Prostate gland (tissue), 2 donors: ENCODE results near the gene METTL27. TPM values are rescaled to one million over a fixed set of nuclear protein-coding genes. Genes with fewer than 3 reads are reported as not detected.
"Not testable (repeated sequence)": the region's sequence is repeated elsewhere in the genome, so short reads cannot be mapped to it uniquely, and the experiment has no call there.

Source experiments
- DNase-seq: peaks from one replicate; pipeline ENCODE4 v3.0.0-alpha.2; 2019; ENCODE audit warnings: low spot score
- H3K27ac ChIP-seq, 2 donors: fragments of 200-600 bp; sonication (generic); 2 replicates each; pipeline ENCODE4 v1.5.1; 2017 to 2019
- H3K27me3 ChIP-seq: fragments of 200-600 bp; sonication (generic); replicated peaks from 2 replicates; pipeline ENCODE4 v1.5.1; 2019; ENCODE audit not compliant: insufficient read depth
- H3K36me3 ChIP-seq, 2 donors: fragments of 200-600 bp; sonication (generic); 1 replicate in 1 of 2; 2 replicates in 1 of 2; pipeline versions ENCODE4 v1.5.1 to v1.8.1; 2017 to 2019
- H3K4me1 ChIP-seq: fragments of 200-600 bp; sonication (generic); replicated peaks from 2 replicates; pipeline ENCODE4 v1.5.1; 2019
- H3K4me3 ChIP-seq, 2 donors: fragments of 200-600 bp; sonication (generic); 2 replicates each; pipeline ENCODE4 v1.5.1; 2017 to 2019
- H3K9me3 ChIP-seq: fragments of 200-600 bp; sonication (generic); 2 replicates; pipeline ENCODE4 v1.5.1; 2017
- POLR2A ChIP-seq: fragments of 450-650 bp; IDR thresholded peaks from one replicate; pipeline ENCODE4 v1.6.1; 2016; ENCODE audit warnings: antibody characterized with exemption, mild to moderate bottlenecking
- POLR2AphosphoS5 ChIP-seq: sonication (generic); formaldehyde crosslinking; IDR thresholded peaks from one replicate; pipeline ENCODE4 v1.6.1; 2017; ENCODE audit warnings: antibody characterized with exemption
- WGBS: methylation state at CpG from one replicate; pipeline ENCODE4 v1.1.5; 2018; 5-methylcytosine and 5-hydroxymethylcytosine counted together
- intact Hi-C: fragments of 100-400 bp; cut with DNase I; formaldehyde crosslinking; loops from one replicate; pipeline ENCODE4 v1.14.2; 2022
- total RNA-seq, 2 donors: library from RNA; depleted of rRNA; stranded (reverse); fragments of >200 nt; gene quantifications; one replicate each; pipeline ENCODE4 v1.1.0, GENCODE V29; 2016
- TF ChIP-seq, protein P1 (sequence below), 4 experiments: fragments of 200-600 bp in 2 of 4; fragments of 450-650 bp in 2 of 4; sonication (generic) in 2 of 4; IDR thresholded peaks; 1 replicate in 3 of 4; 2 replicates in 1 of 4; pipeline ENCODE4 v1.5.1; 2016 to 2019; ENCODE audit warnings: antibody characterized with exemption in 4 of 4, mild to moderate bottlenecking in 2 of 4, moderate library complexity in 2 of 4

The METTL27 gene
- total RNA-seq, 2 donors from 2014 or later, result 5.9 to 19.8 TPM

GRCh38 chr7:73823873-73824592 lies 18.3 kb downstream of the METTL27 start:
- TF ChIP-seq POLR2AphosphoS5 (no peak), POLR2A (no peak)
- TF ChIP-seq, protein P1, sequence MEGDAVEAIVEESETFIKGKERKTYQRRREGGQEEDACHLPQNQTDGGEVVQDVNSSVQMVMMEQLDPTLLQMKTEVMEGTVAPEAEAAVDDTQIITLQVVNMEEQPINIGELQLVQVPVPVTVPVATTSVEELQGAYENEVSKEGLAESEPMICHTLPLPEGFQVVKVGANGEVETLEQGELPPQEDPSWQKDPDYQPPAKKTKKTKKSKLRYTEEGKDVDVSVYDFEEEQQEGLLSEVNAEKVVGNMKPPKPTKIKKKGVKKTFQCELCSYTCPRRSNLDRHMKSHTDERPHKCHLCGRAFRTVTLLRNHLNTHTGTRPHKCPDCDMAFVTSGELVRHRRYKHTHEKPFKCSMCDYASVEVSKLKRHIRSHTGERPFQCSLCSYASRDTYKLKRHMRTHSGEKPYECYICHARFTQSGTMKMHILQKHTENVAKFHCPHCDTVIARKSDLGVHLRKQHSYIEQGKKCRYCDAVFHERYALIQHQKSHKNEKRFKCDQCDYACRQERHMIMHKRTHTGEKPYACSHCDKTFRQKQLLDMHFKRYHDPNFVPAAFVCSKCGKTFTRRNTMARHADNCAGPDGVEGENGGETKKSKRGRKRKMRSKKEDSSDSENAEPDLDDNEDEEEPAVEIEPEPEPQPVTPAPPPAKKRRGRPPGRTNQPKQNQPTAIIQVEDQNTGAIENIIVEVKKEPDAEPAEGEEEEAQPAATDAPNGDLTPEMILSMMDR (IDR thresholded peaks at IDR 0.05), result no peak
- Histone ChIP-seq H3K9me3 (no peaks in the 10 kb centered on the region), H3K27ac (no peak overlapping the region), H3K27me3 (no peaks in the 10 kb centered on the region), H3K36me3 (no peaks in the 10 kb centered on the region), H3K4me1 (peaks cover 17% of the 10 kb centered on the region), H3K4me3 (no peak overlapping the region)
- no peak for DNase-seq
- intact Hi-C loops, result no loop called here
- WGBS, result 89% methylated on average over 11 of the region's 11 CpGs

DNA sequence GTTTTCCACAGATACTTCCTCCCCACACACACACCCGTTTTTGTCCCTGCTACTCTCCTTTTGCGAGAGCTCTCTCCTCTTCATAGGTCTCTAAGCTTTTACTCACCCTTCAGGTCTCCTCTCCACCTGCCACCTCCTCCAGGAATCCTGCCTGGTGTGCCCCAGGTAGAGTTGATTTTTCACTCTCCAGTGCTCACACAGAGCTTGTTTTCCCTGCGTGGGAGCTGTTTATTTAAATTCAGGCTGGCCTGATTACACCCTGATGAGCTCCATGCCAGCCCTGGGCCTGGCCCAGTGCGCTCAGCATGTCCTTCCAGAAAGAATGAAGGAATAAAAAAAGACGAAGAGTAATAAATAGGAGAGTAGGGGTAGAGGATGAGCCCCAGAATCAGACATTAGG lies 19.1 kb downstream of the METTL27 start:
- DNase-seq, result no peak
- H3K4me1 ChIP-seq, result peaks cover 9% of the 10 kb centered on the region
- 80% methylated on average over 5 of the region's 5 CpGs for WGBS
- no peaks in the 10 kb centered on the region for H3K9me3 ChIP-seq
- TF ChIP-seq POLR2AphosphoS5 (no peak), POLR2A (no peak)
- TF ChIP-seq, protein P1 (IDR thresholded peaks at IDR 0.05), result no peak
- intact Hi-C loops, result no loop called here
- H3K36me3 ChIP-seq, result no peaks in the 10 kb centered on the region
- no peak overlapping the region for H3K4me3 ChIP-seq
- no peaks in the 10 kb centered on the region for H3K27me3 ChIP-seq
- peak overlapping the region in 1 of 2 donors; percentile 63 for H3K27ac ChIP-seq

- Histone ChIP-seq H3K27me3 (no peaks in the 10 kb centered on the region), H3K9me3 (no peaks in the 10 kb centered on the region), H3K36me3 (no peaks in the 10 kb centered on the region), H3K4me3 (no peak overlapping the region), H3K4me1 (peaks cover 8% of the 10 kb centered on the region), H3K27ac (peak overlapping the region; percentile 27 to 63)
- peak; percentile 59 for DNase-seq
- intact Hi-C loops, result no loop called here
- peak; percentile 30 for TF ChIP-seq POLR2A
- TF ChIP-seq, protein P1 (IDR thresholded peaks at IDR 0.05), result no peak
- WGBS, result 39% methylated on average over 15 of the region's 15 CpGs
Measured at GRCh38 chr7:73822319-73823173, 19.8 kb downstream of the METTL27 start.

DNA sequence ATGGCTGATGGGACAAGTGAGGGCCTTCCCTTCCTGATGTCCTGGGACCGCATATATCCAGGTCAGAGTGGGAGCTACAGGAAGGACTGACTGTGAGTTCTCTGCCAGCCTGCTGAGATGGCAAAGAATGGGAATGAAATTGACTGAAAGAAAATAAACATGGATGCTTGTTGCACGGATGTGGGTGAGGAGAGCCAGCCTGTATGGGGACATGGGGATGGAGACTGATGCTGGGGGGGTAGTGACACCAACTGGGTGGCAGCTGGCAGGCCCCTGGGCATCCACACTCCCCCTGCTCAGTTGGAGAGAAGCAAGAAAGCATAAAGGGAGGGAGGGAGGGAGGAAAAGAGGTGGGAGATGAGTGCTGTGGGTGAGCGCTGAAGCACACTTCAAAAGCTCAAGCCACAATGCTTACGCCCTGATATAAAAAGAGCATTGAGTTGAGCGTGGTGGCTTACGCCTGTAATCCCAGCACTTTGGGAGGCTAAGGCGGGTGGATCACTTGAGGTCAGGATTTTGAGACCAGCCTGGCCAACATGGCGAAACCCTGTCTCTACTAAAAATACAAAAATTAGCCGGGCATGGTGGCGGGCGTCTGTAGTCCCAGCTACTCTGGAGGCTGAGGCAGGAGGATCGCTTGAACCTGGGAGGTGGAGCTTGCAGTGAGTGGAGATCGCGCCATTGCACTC lies 20.6 kb downstream of the METTL27 start:
- WGBS, result 94% methylated on average over 14 of the region's 14 CpGs
- H3K4me3 ChIP-seq, H3K36me3 ChIP-seq, intact Hi-C loops, H3K27me3 ChIP-seq, DNase-seq, H3K4me1 ChIP-seq, H3K9me3 ChIP-seq: not testable (repeated sequence)
- H3K27ac ChIP-seq, result peak overlapping the region in 1 of 2 donors; percentile 63

GRCh38 chr7:73820013-73820412 lies 22.3 kb downstream of the METTL27 start:
- H3K36me3 ChIP-seq, result no peaks in the 10 kb centered on the region
- H3K27ac ChIP-seq, result no peak overlapping the region
- H3K27me3 ChIP-seq, result no peaks in the 10 kb centered on the region
- H3K4me3 ChIP-seq, result no peak overlapping the region
- TF ChIP-seq, protein P1 (IDR thresholded peaks at IDR 0.05), result no peak
- TF ChIP-seq POLR2AphosphoS5 (no peak), POLR2A (no peak)
- H3K4me1 ChIP-seq, result no peaks in the 10 kb centered on the region
- intact Hi-C loops, result no loop called here
- no peak for DNase-seq
- no peaks in the 10 kb centered on the region for H3K9me3 ChIP-seq
- WGBS, result 85% methylated on average over 7 of the region's 7 CpGs
